Mesothelial cell of epicardium (in vitro differentiated cells): ENCODE measurements around the gene AQP3. TPM values are rescaled to one million over a fixed set of nuclear protein-coding genes. Genes with fewer than 3 reads are reported as not detected.

Experiments used
- DNase-seq, 2 experiments: peaks; one replicate each; pipeline ENCODE4 v3.0.0; 2021; ENCODE audit warnings: low spot score in 2 of 2; ENCODE audit not compliant: unreplicated experiment in 2 of 2
- H3K27ac Mint-ChIP-seq: 2 replicates; pipeline ENCODE4 v1.8.0; 2021; ENCODE audit warnings: mixed read lengths
- H3K27me3 Mint-ChIP-seq: 2 replicates; pipeline ENCODE4 v1.8.0; 2021; ENCODE audit warnings: low read depth, mixed read lengths
- H3K36me3 Mint-ChIP-seq: 2 replicates; pipeline ENCODE4 v1.8.0; 2021; ENCODE audit warnings: mixed read lengths
- H3K4me1 Mint-ChIP-seq: 2 replicates; pipeline ENCODE4 v1.8.0; 2021; ENCODE audit warnings: mixed read lengths
- H3K4me3 Mint-ChIP-seq: 2 replicates; pipeline ENCODE4 v1.8.0; 2021; ENCODE audit warnings: mild to moderate bottlenecking, moderate library complexity, mixed read lengths
- H3K9me3 Mint-ChIP-seq: 2 replicates; pipeline ENCODE4 v1.8.0; 2021; ENCODE audit warnings: mixed read lengths
- total RNA-seq: library from RNA; stranded (reverse); gene quantifications from 3 replicates; pipeline ENCODE4 v1.2.1, GENCODE V29; 2021
- TF ChIP-seq, protein P1 (sequence below): fragments of 200-600 bp; sonication (generic); IDR thresholded peaks from one replicate; pipeline ENCODE4 v1.5.0; 2021; ENCODE audit warnings: antibody characterized with exemption; ENCODE audit not compliant: unreplicated experiment

Gene AQP3
- total RNA-seq, 1 donor from 2014 or later = 1.5 TPM

DNA sequence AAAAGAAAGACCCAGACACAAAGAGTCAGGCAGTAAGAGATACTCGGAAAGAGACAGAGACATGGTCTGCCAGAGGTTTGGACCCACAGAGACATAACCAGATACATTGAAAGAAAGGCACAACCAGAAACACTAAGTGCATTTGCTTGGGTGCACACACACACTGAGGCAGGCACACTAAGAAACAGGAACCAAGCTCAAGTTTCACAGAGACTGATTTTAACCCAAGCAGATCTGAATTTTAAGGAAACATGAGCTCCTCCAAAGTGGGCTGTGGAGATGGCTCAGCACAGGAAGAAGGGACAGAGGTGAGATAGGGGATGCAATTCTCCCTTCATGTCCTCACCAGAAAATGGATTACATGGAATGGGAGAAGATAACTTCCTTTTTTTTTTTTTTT is 9.5 kb downstream of the AQP3 start:
- Mint-ChIP-seq H3K4me3 (no peak overlapping the region), H3K27ac (no peak overlapping the region), H3K27me3 (peaks cover 14% of the 10 kb centered on the region), H3K36me3 (no peaks in the 10 kb centered on the region), H3K9me3 (no peaks in the 10 kb centered on the region), H3K4me1 (peaks cover 3% of the 10 kb centered on the region)
- no peak for DNase-seq
- TF ChIP-seq, protein P1, sequence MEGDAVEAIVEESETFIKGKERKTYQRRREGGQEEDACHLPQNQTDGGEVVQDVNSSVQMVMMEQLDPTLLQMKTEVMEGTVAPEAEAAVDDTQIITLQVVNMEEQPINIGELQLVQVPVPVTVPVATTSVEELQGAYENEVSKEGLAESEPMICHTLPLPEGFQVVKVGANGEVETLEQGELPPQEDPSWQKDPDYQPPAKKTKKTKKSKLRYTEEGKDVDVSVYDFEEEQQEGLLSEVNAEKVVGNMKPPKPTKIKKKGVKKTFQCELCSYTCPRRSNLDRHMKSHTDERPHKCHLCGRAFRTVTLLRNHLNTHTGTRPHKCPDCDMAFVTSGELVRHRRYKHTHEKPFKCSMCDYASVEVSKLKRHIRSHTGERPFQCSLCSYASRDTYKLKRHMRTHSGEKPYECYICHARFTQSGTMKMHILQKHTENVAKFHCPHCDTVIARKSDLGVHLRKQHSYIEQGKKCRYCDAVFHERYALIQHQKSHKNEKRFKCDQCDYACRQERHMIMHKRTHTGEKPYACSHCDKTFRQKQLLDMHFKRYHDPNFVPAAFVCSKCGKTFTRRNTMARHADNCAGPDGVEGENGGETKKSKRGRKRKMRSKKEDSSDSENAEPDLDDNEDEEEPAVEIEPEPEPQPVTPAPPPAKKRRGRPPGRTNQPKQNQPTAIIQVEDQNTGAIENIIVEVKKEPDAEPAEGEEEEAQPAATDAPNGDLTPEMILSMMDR = no peak

DNA sequence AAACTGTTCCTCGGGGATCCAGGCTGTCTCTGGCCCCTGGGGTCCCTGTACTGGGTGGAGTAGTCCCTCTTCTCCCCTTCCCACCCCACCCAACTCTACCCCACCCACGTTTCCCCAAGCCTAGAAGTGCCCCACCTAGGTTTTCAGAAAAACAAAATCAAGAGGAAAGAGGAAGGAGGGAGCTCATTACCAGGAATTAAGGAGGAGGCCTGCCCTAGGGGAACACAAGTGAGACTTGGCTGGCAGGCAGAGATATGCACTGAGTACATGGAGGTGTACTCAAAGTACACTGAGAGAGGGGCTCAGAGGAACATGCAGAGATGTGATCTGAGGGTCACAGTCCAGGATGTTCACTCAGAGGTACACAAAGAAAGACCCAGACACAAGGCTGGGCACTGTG is 10.2 kb downstream of the AQP3 start:
- DNase-seq = no peak
- H3K4me3 Mint-ChIP-seq = no peak overlapping the region
- H3K27ac Mint-ChIP-seq = no peak overlapping the region
- peaks cover 3% of the 10 kb centered on the region for H3K4me1 Mint-ChIP-seq
- no peaks in the 10 kb centered on the region for H3K36me3 Mint-ChIP-seq
- H3K9me3 Mint-ChIP-seq = no peaks in the 10 kb centered on the region
- TF ChIP-seq, protein P1 = no peak
- peaks cover 14% of the 10 kb centered on the region for H3K27me3 Mint-ChIP-seq

DNA sequence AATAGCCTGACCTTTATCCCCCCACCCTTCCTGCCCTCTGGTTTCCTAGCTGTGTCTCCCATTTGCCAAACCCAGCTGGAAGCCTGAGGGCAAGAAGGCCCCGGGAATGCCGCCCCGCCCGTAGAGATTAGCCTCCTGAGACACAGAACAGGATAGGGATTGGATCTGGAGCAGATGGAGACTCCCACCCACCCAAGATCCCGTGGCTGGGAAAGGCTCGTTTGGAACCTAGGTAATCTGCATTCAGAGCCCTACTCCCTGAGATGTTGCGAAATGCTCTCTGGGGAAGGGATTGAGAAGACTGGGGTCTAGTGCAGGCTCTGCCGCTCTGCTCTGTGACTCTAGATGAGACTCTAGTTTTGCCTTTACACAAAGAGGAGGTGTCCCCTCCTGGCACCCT is 10.9 kb downstream of the AQP3 start:
- Mint-ChIP-seq H3K27ac (no peak overlapping the region), H3K27me3 (peaks cover 14% of the 10 kb centered on the region), H3K9me3 (no peaks in the 10 kb centered on the region), H3K4me1 (peaks cover 3% of the 10 kb centered on the region), H3K4me3 (no peak overlapping the region), H3K36me3 (no peaks in the 10 kb centered on the region)
- TF ChIP-seq, protein P1 = no peak
- DNase-seq = no peak

DNA sequence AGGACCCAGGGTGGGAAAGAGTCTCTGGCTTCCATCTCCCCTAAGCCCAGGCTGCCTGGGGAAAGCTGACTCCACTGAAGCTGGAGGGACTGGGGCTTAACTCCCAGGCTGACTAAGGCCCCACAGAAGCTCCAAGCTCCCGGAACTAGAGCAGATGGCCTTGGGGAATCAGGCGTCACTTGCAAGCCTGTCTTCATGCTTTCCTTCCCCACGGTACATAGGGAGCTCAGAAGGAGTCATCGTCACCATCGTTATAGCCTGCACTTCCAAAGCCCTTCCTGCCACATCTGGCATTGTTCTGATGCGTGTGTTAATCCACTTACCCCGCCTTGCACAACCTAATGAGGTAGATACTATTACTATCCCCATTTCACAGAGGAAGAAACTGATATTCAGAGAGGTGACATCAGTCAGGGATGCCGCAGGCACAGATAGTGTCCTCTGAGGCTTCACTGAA is 11.5 kb downstream of the AQP3 start:
- DNase-seq = no peak
- no peaks in the 10 kb centered on the region for H3K9me3 Mint-ChIP-seq
- H3K27ac Mint-ChIP-seq = no peak overlapping the region
- H3K4me3 Mint-ChIP-seq = no peak overlapping the region
- TF ChIP-seq, protein P1 = no peak
- H3K36me3 Mint-ChIP-seq = no peaks in the 10 kb centered on the region
- peaks cover 3% of the 10 kb centered on the region for H3K4me1 Mint-ChIP-seq
- peaks cover 14% of the 10 kb centered on the region for H3K27me3 Mint-ChIP-seq

DNA sequence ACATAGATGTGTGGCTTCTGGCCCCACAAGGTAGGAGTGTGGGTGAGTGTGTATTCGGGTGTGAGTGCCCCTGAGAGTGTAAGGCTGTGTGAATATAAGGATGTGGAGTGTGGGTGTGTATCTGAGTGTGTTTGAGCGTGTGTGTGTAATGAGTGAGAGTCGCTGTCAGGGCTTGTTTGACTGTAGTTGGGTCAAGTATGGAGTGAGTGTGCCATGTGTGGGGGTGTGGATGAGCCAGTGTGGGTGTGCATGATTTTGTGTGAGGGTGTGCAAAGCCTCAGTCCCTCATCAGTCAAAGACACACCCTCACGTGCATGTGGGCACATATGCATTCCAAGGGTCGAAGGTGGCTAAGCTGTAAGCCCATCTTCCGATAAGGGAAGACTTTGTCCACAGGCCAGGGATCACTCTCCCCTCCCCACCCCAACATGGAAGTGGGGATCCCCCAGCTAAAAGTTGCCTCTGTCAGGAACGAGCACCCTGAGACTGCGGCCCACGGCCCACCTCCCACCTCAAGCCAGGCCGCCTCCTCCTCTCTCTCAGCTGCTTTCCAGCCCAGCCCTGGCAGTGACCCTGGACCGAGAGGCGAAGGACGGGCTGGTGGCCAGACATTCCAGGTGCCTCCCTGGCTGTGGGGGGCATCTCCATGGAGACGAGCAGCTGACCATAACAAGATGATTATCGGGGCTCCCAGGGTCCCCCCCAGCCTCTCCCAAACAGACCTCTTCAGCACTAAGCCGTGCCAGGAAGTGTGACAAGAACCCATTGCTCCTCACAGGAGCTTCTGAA is 12.9 kb downstream of the AQP3 start:
- Mint-ChIP-seq H3K27me3 (peaks cover 9% of the 10 kb centered on the region), H3K27ac (no peak overlapping the region), H3K4me1 (peaks cover 3% of the 10 kb centered on the region), H3K9me3 (no peaks in the 10 kb centered on the region), H3K36me3 (no peaks in the 10 kb centered on the region), H3K4me3 (no peak overlapping the region)
- TF ChIP-seq, protein P1 = no peak
- no peak for DNase-seq
